ENCODE results near the gene MUS81. TPM values are rescaled to one million over a fixed set of nuclear protein-coding genes. Genes with fewer than 3 reads are reported as not detected.

MUS81 gene
- total RNA-seq, 1 donor from 2014 or later: 90.5 TPM

- peak overlapping the region; percentile 91 for H3K4me3 Mint-ChIP-seq (ENCODE audit: low read depth)
- H3K27ac Mint-ChIP-seq: peak overlapping the region; percentile 79
- intact Hi-C loops (cut with micrococcal nuclease): loop anchor here (1.0 kb wide), 1 partner anchor 14 kb away; no protein-coding TSS in a partner anchor
- DNase-seq (ENCODE audit: low spot score): peak; percentile 95
- H3K27me3 Mint-ChIP-seq (ENCODE audit: low read depth): no peaks in the 10 kb centered on the region
- peaks cover 13% of the 10 kb centered on the region for H3K4me1 Mint-ChIP-seq (ENCODE audit: low read depth)
- no peaks in the 10 kb centered on the region for H3K36me3 Mint-ChIP-seq (ENCODE audit: low read depth)
- no peaks in the 10 kb centered on the region for H3K9me3 Mint-ChIP-seq
Observed at GRCh38 chr11:65873318-65874156, 13.3 kb downstream of the MUS81 start.

- H3K27me3 Mint-ChIP-seq (ENCODE audit: low read depth): no peaks in the 10 kb centered on the region
Observed at GRCh38 chr11:65879617-65880016, 19.4 kb downstream of the MUS81 start, which contains the start of gene CTSW. Gene CTSW (plus strand): TSS chr11:65879837. CDS start chr11:65879855, 18 bp downstream.

GRCh38 chr11:65880027-65880426 lies 19.8 kb downstream of the MUS81 start:
- Mint-ChIP-seq H3K4me1 (ENCODE audit: low read depth) (peaks cover 23% of the 10 kb centered on the region), H3K36me3 (ENCODE audit: low read depth) (peaks cover 31% of the 10 kb centered on the region), H3K9me3 (no peaks in the 10 kb centered on the region), H3K27ac (no peak overlapping the region), H3K4me3 (ENCODE audit: low read depth) (peak overlapping the region; percentile 42), H3K27me3 (ENCODE audit: low read depth) (no peaks in the 10 kb centered on the region)
- no peak for DNase-seq (ENCODE audit: low spot score)
- intact Hi-C loops (cut with micrococcal nuclease): no loop called here

More at GRCh38 chr11:65879617-65880016, 19.4 kb downstream of the MUS81 start, which contains the start of gene CTSW:
- H3K9me3 Mint-ChIP-seq: no peaks in the 10 kb centered on the region
- H3K27ac Mint-ChIP-seq: peak within 1 kb of the TSS; percentile 82
- intact Hi-C loops (cut with micrococcal nuclease): no loop called here
- peaks cover 27% of the 10 kb centered on the region for H3K36me3 Mint-ChIP-seq (ENCODE audit: low read depth)
- peak within 1 kb of the TSS; percentile 55 for H3K4me3 Mint-ChIP-seq (ENCODE audit: low read depth)
- peaks cover 21% of the 10 kb centered on the region for H3K4me1 Mint-ChIP-seq (ENCODE audit: low read depth)
- no peak for DNase-seq (ENCODE audit: low spot score)

DNA sequence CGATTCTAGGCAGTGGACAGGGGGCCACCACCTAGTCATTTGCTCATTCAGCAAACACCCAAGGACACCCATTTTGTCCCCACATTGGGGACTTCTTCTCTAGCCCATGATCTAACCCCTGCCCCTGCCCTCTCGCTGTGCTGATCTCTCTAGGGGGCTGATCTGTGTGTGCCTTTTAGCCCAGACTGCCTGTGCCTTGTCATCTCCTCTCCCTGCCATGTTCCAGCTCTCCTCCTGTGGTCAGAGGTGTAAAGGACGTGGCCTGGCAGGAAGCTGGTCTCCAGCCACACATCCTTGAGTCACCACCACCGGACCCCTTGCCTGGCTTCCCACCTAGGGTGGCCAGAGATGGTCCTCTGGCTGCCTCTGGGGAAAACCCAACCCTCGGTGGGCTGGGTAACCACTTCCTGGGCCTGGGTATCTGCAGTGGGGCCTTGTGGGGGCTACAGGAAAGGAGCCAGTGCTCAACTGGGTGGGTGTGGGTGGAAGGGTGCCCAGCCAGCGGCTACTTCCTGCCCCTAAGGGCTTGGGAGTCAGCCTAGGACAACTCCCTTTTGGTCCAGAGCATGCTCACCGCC lies 20.7 kb downstream of the MUS81 start:
- peak overlapping the region; percentile 82 for H3K27ac Mint-ChIP-seq
- no peaks in the 10 kb centered on the region for H3K9me3 Mint-ChIP-seq
- no peak for DNase-seq (ENCODE audit: low spot score)
- H3K4me3 Mint-ChIP-seq (ENCODE audit: low read depth): peak overlapping the region; percentile 45
- H3K36me3 Mint-ChIP-seq (ENCODE audit: low read depth): peaks cover 36% of the 10 kb centered on the region
- H3K4me1 Mint-ChIP-seq (ENCODE audit: low read depth): peaks cover 23% of the 10 kb centered on the region
- intact Hi-C loops (cut with micrococcal nuclease): no loop called here
- H3K27me3 Mint-ChIP-seq (ENCODE audit: low read depth): no peaks in the 10 kb centered on the region

DNA sequence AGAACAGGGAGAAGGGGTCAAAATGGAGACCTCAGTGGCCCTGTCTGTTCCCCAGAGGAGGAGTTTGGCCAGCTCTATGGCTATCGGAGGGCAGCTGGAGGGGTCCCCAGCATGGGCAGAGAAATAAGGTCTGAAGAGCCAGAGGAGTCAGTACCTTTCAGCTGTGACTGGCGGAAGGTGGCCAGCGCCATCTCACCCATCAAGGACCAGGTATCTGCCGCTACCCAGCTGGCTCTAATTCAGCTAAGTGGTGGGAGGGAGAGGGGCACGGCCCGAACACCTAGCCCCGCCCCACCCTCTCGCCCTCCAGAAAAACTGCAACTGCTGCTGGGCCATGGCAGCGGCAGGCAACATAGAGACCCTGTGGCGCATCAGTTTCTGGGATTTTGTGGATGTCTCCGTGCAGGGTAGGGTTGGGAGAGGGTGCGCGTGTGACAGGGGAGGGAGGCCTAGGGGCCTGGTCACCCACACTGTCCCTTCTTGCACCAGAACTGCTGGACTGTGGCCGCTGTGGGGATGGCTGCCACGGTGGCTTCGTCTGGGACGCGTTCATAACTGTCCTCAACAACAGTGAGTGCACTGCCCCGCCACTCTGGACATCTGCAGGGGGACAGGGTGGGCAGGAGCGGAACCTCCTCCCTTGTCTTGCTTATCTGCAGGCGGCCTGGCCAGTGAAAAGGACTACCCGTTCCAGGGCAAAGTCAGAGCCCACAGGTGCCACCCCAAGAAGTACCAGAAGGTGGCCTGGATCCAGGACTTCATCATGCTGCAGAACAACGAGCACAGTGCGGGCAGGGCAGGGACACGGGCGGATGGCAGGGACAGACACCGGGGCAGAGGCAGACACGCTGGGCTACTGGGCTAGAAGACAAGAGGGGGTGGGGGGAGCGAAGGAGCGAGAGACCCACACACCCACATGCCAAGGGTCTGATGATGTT lies 22.2 kb downstream of the MUS81 start:
- Mint-ChIP-seq H3K4me3 (ENCODE audit: low read depth) (no peak overlapping the region), H3K27me3 (ENCODE audit: low read depth) (no peaks in the 10 kb centered on the region), H3K9me3 (no peaks in the 10 kb centered on the region), H3K36me3 (ENCODE audit: low read depth) (peaks cover 51% of the 10 kb centered on the region), H3K4me1 (ENCODE audit: low read depth) (peaks cover 35% of the 10 kb centered on the region), H3K27ac (no peak overlapping the region)
- intact Hi-C loops (cut with micrococcal nuclease): no loop called here
- no peak for DNase-seq (ENCODE audit: low spot score)

GRCh38 chr11:65883058-65883761 lies 23.0 kb downstream of the MUS81 start:
- intact Hi-C loops (cut with micrococcal nuclease): no loop called here
- Mint-ChIP-seq H3K36me3 (ENCODE audit: low read depth) (peaks cover 54% of the 10 kb centered on the region), H3K4me3 (ENCODE audit: low read depth) (no peak overlapping the region), H3K4me1 (ENCODE audit: low read depth) (peaks cover 36% of the 10 kb centered on the region), H3K9me3 (no peaks in the 10 kb centered on the region), H3K27ac (no peak overlapping the region), H3K27me3 (ENCODE audit: low read depth) (no peaks in the 10 kb centered on the region)
- DNase-seq (ENCODE audit: low spot score): no peak

DNA sequence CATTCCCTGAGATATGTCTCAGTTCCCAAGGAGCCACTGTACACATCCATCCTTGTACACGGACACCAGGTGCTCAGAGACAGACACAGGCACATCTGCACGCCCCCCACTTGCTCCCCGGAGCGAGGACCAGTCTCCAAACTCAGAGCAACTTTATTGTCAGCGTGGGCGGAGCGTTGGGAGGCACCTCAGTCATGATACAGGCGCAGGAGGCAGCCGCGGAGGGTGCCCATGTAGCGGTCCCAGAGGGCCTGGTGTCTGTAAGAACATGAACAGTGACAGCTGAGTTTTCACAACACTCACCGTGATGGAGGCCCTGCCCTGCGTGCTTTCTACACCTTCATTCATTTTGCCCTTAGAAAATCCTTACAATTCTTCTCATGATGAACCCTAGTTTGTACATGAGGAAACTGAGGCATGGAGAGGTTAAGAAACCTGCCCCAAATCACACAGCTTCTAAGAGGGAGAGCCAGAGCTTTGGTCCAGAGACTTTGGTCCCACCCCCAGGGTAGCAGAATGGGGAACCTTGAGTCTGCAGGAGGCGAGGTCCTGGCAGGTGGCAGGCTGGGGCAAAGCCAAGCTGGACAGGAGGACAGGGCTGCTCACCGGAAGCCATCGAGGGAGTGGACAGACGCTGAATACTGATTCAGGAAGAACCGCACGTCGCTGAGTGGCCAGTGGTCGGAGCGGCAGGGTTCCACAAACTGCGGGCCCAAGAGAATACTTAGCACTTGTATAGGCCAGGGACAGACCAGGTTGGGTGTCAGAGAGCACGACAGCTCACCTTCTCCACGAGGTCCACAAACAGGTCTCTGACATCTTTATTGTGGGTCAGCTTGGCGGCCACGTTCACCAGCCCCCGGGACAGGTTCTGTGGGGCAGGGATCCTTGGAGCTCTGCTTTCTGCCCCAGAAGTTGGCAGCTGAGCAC lies 23.8 kb downstream of the MUS81 start:
- H3K27ac Mint-ChIP-seq: peak overlapping the region; percentile 58
- H3K4me1 Mint-ChIP-seq (ENCODE audit: low read depth): peaks cover 36% of the 10 kb centered on the region
- H3K9me3 Mint-ChIP-seq: no peaks in the 10 kb centered on the region
- H3K27me3 Mint-ChIP-seq (ENCODE audit: low read depth): no peaks in the 10 kb centered on the region
- DNase-seq (ENCODE audit: low spot score): no peak
- no peak overlapping the region for H3K4me3 Mint-ChIP-seq (ENCODE audit: low read depth)
- intact Hi-C loops (cut with micrococcal nuclease): loop anchor here (1.0 kb wide), 1 partner anchor 105 kb away; no protein-coding TSS in a partner anchor
- H3K36me3 Mint-ChIP-seq (ENCODE audit: low read depth): peaks cover 55% of the 10 kb centered on the region

- Mint-ChIP-seq H3K4me3 (ENCODE audit: low read depth) (no peak overlapping the region), H3K36me3 (ENCODE audit: low read depth) (peaks cover 55% of the 10 kb centered on the region)
- intact Hi-C loops (cut with micrococcal nuclease): loop anchor here (1.0 kb wide), 1 partner anchor 105 kb away; no protein-coding TSS in a partner anchor
Observed at GRCh38 chr11:65884716-65885092, 24.5 kb downstream of the MUS81 start.

GRCh38 chr11:65885231-65885630 lies 25.0 kb downstream of the MUS81 start:
- Mint-ChIP-seq H3K4me3 (ENCODE audit: low read depth) (no peak overlapping the region), H3K27ac (no peak overlapping the region), H3K36me3 (ENCODE audit: low read depth) (peaks cover 55% of the 10 kb centered on the region), H3K4me1 (ENCODE audit: low read depth) (peaks cover 41% of the 10 kb centered on the region), H3K9me3 (no peaks in the 10 kb centered on the region), H3K27me3 (ENCODE audit: low read depth) (no peaks in the 10 kb centered on the region)
- intact Hi-C loops (cut with micrococcal nuclease): no loop called here
- no peak for DNase-seq (ENCODE audit: low spot score)

More at GRCh38 chr11:65884716-65885092, 24.5 kb downstream of the MUS81 start:
- Mint-ChIP-seq H3K27ac (peak overlapping the region; percentile 58), H3K9me3 (no peaks in the 10 kb centered on the region), H3K4me1 (ENCODE audit: low read depth) (peaks cover 37% of the 10 kb centered on the region), H3K27me3 (ENCODE audit: low read depth) (no peaks in the 10 kb centered on the region)
- peak; percentile 77 for DNase-seq (ENCODE audit: low spot score)

GRCh38 chr11:65885808-65886536 lies 25.7 kb downstream of the MUS81 start:
- Mint-ChIP-seq H3K36me3 (ENCODE audit: low read depth) (peaks cover 51% of the 10 kb centered on the region), H3K27me3 (ENCODE audit: low read depth) (no peaks in the 10 kb centered on the region), H3K9me3 (no peaks in the 10 kb centered on the region), H3K4me3 (ENCODE audit: low read depth) (peak overlapping the region; percentile 98), H3K4me1 (ENCODE audit: low read depth) (peaks cover 36% of the 10 kb centered on the region), H3K27ac (no peak overlapping the region)
- DNase-seq (ENCODE audit: low spot score): no peak
- intact Hi-C loops (cut with micrococcal nuclease): no loop called here

All from activated T-helper 2 cell treated with anti-CD3 and anti-CD28 coated beads, Interferon-gamma antibody, Interleukin-2, Interleukin-4, amounts not matched to agents 10 μg/mL and 5 μg/mL and 100 μg/mL, durations not matched to agents 14 hours and 24 hours and 36 hours (primary cell).